Activated CD4-positive, CD25-positive, alpha-beta regulatory T cell treated with anti-CD3 and anti-CD28 coated beads, Interleukin-2, amount 50 U/mL, for 16 hours (primary cell): ENCODE data around the gene DCST2.

Experiments used
- DNase-seq: peaks from one replicate; pipeline ENCODE4 v3.0.0-alpha.2; 2020; ENCODE audit warnings: low read depth, low spot score

The DCST2 gene

GRCh38 chr1:155026588-155026987 is 7.0 kb downstream of the DCST2 start:
- DNase-seq, result no peak

- no peak for DNase-seq
These were observed 7.4 kb downstream of the DCST2 start for GRCh38 chr1:155026154-155026553.

GRCh38 chr1:155024315-155024714 is 9.3 kb downstream of the DCST2 start:
- DNase-seq, result no peak

- DNase-seq, result no peak
These were observed 10.0 kb downstream of the DCST2 start for GRCh38 chr1:155023627-155024026.

- DNase-seq, result no peak
These were observed 10.7 kb downstream of the DCST2 start for GRCh38 chr1:155022927-155023236.

GRCh38 chr1:155022136-155022926 is 11.2 kb downstream of the DCST2 start:
- no peak for DNase-seq

GRCh38 chr1:155019377-155020245 is 14.0 kb downstream of the DCST2 start:
- DNase-seq, result no peak

GRCh38 chr1:155018617-155019348 is 14.8 kb downstream of the DCST2 start:
- no peak for DNase-seq

- DNase-seq, result no peak
These were observed 15.7 kb downstream of the DCST2 start for GRCh38 chr1:155017946-155018316.

GRCh38 chr1:155017041-155017945 is 16.3 kb downstream of the DCST2 start:
- peak; percentile 80 for DNase-seq

- DNase-seq, result no peak
These were observed 17.2 kb downstream of the DCST2 start for GRCh38 chr1:155016231-155016831.

- DNase-seq, result no peak
These were observed 17.9 kb downstream of the DCST2 start for GRCh38 chr1:155015527-155016230.

- no peak for DNase-seq
These were observed 18.7 kb downstream of the DCST2 start for GRCh38 chr1:155014709-155015508.

- DNase-seq, result no peak
These were observed 19.9 kb downstream of the DCST2 start for GRCh38 chr1:155013632-155014031.

- no peak for DNase-seq
These were observed 20.6 kb downstream of the DCST2 start for GRCh38 chr1:155012776-155013602.

- no peak for DNase-seq
These were observed 21.5 kb downstream of the DCST2 start for GRCh38 chr1:155012026-155012546.

GRCh38 chr1:155011437-155012025 is 22.1 kb downstream of the DCST2 start:
- no peak for DNase-seq

GRCh38 chr1:155011004-155011416 is 22.6 kb downstream of the DCST2 start:
- DNase-seq, result no peak
